ENCODE data around the gene ASAH2B.

DNA sequence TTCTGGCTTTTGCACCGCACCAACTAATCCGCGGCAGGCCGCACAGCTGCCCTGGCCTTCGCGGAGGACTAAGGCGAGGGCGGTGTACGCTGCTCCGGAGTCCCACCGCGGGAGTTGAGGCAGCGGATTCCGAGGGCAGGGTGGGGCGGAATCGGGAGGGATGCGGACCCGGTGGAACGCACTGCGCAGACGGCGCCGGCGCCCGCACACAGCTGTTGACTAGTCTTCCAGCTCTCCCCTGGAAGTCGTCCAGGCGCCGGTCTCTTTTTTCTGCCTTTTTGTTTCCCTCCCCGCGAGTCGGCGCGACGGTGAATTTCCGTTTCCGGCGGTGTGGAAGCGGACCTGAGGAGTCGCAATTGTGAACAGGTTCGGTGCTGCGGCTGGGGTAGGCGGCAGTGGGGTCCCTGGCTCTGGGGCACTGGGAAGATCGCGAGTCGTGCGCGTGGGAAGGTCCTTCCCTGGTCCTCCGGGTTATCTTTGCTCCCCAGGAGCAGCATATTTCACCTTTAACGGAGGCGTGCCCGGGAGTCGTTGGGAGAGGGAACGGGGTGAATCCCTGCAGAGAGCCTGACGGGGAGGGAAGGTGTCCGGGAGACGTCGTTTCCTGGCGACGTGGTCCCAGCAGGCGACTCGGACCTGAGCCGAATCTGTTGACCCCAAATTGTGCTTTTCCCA is at the start of gene ASAH2B:
- TF ChIP-seq POLR2A (IDR thresholded peaks at IDR 0.05), result no peak
- TF ChIP-seq, protein P1, sequence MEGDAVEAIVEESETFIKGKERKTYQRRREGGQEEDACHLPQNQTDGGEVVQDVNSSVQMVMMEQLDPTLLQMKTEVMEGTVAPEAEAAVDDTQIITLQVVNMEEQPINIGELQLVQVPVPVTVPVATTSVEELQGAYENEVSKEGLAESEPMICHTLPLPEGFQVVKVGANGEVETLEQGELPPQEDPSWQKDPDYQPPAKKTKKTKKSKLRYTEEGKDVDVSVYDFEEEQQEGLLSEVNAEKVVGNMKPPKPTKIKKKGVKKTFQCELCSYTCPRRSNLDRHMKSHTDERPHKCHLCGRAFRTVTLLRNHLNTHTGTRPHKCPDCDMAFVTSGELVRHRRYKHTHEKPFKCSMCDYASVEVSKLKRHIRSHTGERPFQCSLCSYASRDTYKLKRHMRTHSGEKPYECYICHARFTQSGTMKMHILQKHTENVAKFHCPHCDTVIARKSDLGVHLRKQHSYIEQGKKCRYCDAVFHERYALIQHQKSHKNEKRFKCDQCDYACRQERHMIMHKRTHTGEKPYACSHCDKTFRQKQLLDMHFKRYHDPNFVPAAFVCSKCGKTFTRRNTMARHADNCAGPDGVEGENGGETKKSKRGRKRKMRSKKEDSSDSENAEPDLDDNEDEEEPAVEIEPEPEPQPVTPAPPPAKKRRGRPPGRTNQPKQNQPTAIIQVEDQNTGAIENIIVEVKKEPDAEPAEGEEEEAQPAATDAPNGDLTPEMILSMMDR (IDR thresholded peaks at IDR 0.05), result no peak
